Ishikawa (cell line): Measurements from ENCODE around the gene ARID3A.

Experiments used
- CEBPB ChIP-seq: IDR thresholded peaks from 2 replicates; pipeline ENCODE4 v1.6.1; 2012
- CREB1 ChIP-seq: IDR thresholded peaks from 2 replicates; pipeline ENCODE4 v1.6.1; 2012; ENCODE audit warnings: low read depth
- EGR1 ChIP-seq: IDR thresholded peaks from 2 replicates; pipeline ENCODE4 v1.6.1; 2012
- EP300 ChIP-seq: IDR thresholded peaks from 2 replicates; pipeline ENCODE4 v1.6.1; 2012; ENCODE audit warnings: borderline replicate concordance
- FOXM1 ChIP-seq: IDR thresholded peaks from 2 replicates; pipeline ENCODE4 v1.6.1; 2012; ENCODE audit warnings: low read depth, borderline replicate concordance
- MAX ChIP-seq: IDR thresholded peaks from 2 replicates; pipeline ENCODE4 v1.6.1; 2012
- NFIC ChIP-seq: IDR thresholded peaks from 2 replicates; pipeline ENCODE4 v1.6.1; 2012
- RAD21 ChIP-seq: IDR thresholded peaks from 2 replicates; pipeline ENCODE4 v1.6.1; 2012; ENCODE audit warnings: low read depth
- REST ChIP-seq: IDR thresholded peaks from 2 replicates; pipeline ENCODE4 v1.6.1; 2012; ENCODE audit warnings: low read depth, mild to moderate bottlenecking
- TAF1 ChIP-seq: IDR thresholded peaks from 2 replicates; pipeline ENCODE4 v1.6.1; 2012; ENCODE audit warnings: low read depth, mild to moderate bottlenecking
- TCF12 ChIP-seq: IDR thresholded peaks from 2 replicates; pipeline ENCODE4 v1.6.1; 2012; ENCODE audit warnings: low read depth
- TEAD4 ChIP-seq: IDR thresholded peaks from 2 replicates; pipeline ENCODE4 v1.6.1; 2012
- USF1 ChIP-seq: IDR thresholded peaks from 2 replicates; pipeline ENCODE4 v1.6.1; 2012
- YY1 ChIP-seq: IDR thresholded peaks from 2 replicates; pipeline ENCODE4 v1.6.1; 2012; ENCODE audit warnings: low read depth
- ZBTB7A ChIP-seq: IDR thresholded peaks from 2 replicates; pipeline ENCODE4 v1.6.1; 2012; ENCODE audit warnings: low read depth

Gene ARID3A

GRCh38 chr19:1000095-1000494, 74.3 kb downstream of the ARID3A start, which contains the start of gene GRIN3B:
GRIN3B (plus strand) TSS chr19:1000419; CDS start chr19:1000438, 19 bp downstream.
- TF ChIP-seq TCF12 (no peak; the same call in 1 of the 2 replicates), RAD21 (peak; percentile 45), MAX (peak; percentile 32; the same call in 1 of the 2 replicates)

GRCh38 chr19:1000591-1001537, 75.0 kb downstream of the ARID3A start:
- TF ChIP-seq USF1, result no peak
- no peak for TF ChIP-seq TAF1
- no peak for TF ChIP-seq ZBTB7A
- TF ChIP-seq CREB1, result no peak
- no peak for TF ChIP-seq EP300
- no peak for TF ChIP-seq NFIC
- no peak for TF ChIP-seq TCF12
- no peak for TF ChIP-seq TEAD4
- no peak for TF ChIP-seq RAD21
- no peak for TF ChIP-seq FOXM1
- no peak for TF ChIP-seq CEBPB
- no peak for TF ChIP-seq MAX

- peak; percentile 82 for TF ChIP-seq RAD21
- no peak for TF ChIP-seq TAF1
- TF ChIP-seq TCF12, result no peak
- TF ChIP-seq NFIC, result no peak
- TF ChIP-seq ZBTB7A, result peak; percentile 92
- TF ChIP-seq EP300, result no peak
- TF ChIP-seq YY1, result no peak
Measured at GRCh38 chr19:1001538-1002166, 75.8 kb downstream of the ARID3A start.

GRCh38 chr19:1002600-1002999, 76.8 kb downstream of the ARID3A start:
- no peak for TF ChIP-seq TEAD4
- TF ChIP-seq MAX, result no peak
- TF ChIP-seq ZBTB7A, result no peak
- TF ChIP-seq USF1, result no peak
- TF ChIP-seq CEBPB, result no peak
- no peak for TF ChIP-seq RAD21
- no peak for TF ChIP-seq REST
- TF ChIP-seq EGR1, result no peak
- no peak for TF ChIP-seq TCF12
- TF ChIP-seq FOXM1, result no peak
- no peak for TF ChIP-seq EP300
- no peak for TF ChIP-seq YY1
- TF ChIP-seq TAF1, result no peak
- TF ChIP-seq CREB1, result no peak
- TF ChIP-seq NFIC, result no peak

- TF ChIP-seq CEBPB (no peak), CREB1 (no peak), ZBTB7A (no peak), TCF12 (no peak), MAX (no peak), USF1 (no peak), NFIC (no peak)
Measured at GRCh38 chr19:1003283-1003682, 77.4 kb downstream of the ARID3A start.

GRCh38 chr19:1004204-1004802, 78.5 kb downstream of the ARID3A start:
- TF ChIP-seq MAX (peak; percentile 28; the same call in 1 of the 2 replicates), REST (no peak)
